Retinal pigment epithelial cell (primary cell): ENCODE measurements around the gene GSTM4.
"Not testable (repeated sequence)": the region's sequence is repeated elsewhere in the genome, so short reads cannot be mapped to it uniquely, and the experiment has no call there.

Experiments
- DNase-seq: peaks from one replicate; pipeline ENCODE4 v3.0.0-alpha.2; 2010; ENCODE audit warnings: low read depth
- H3K4me3 ChIP-seq: 2 replicates; pipeline ENCODE4 v1.5.1; 2011; ENCODE audit warnings: mild to moderate bottlenecking, low read length, control low read depth, moderate library complexity
- CTCF ChIP-seq: conservative IDR thresholded peaks from 2 replicates; pipeline ENCODE4 v1.5.1; 2011; ENCODE audit warnings: low read depth, low read length, control low read depth, inconsistent platforms

The GSTM4 gene

GRCh38 chr1:109668123-109668775 lies 12.3 kb downstream of the GSTM4 start:
- no peak for TF ChIP-seq CTCF
- peak overlapping the region; percentile 50 for H3K4me3 ChIP-seq
- DNase-seq: no peak

GRCh38 chr1:109669246-109669948 lies 13.5 kb downstream of the GSTM4 start:
- TF ChIP-seq CTCF: no peak
- no peak overlapping the region for H3K4me3 ChIP-seq
- no peak for DNase-seq

GRCh38 chr1:109669949-109670302 lies 14.0 kb downstream of the GSTM4 start:
- H3K4me3 ChIP-seq, DNase-seq: not testable (repeated sequence)

- TF ChIP-seq CTCF: no peak
- no peak overlapping the region for H3K4me3 ChIP-seq
- DNase-seq: no peak
These were observed 15.2 kb downstream of the GSTM4 start for GRCh38 chr1:109671067-109671466.

- DNase-seq, H3K4me3 ChIP-seq: not testable (repeated sequence)
These were observed 18.0 kb downstream of the GSTM4 start for GRCh38 chr1:109673861-109674260.

- DNase-seq, H3K4me3 ChIP-seq: not testable (repeated sequence)
These were observed 20.9 kb downstream of the GSTM4 start for GRCh38 chr1:109676683-109677381.

GRCh38 chr1:109677459-109677858 lies 21.6 kb downstream of the GSTM4 start:
- no peak overlapping the region for H3K4me3 ChIP-seq
- no peak for DNase-seq
- no peak for TF ChIP-seq CTCF

- not testable (repeated sequence) for H3K4me3 ChIP-seq, DNase-seq
These were observed 22.7 kb downstream of the GSTM4 start for GRCh38 chr1:109678637-109679036.

- not testable (repeated sequence) for H3K4me3 ChIP-seq, DNase-seq
These were observed 28.9 kb downstream of the GSTM4 start for GRCh38 chr1:109684777-109685176.

- not testable (repeated sequence) for H3K4me3 ChIP-seq, DNase-seq
These were observed 29.5 kb downstream of the GSTM4 start for GRCh38 chr1:109685399-109685798.

GRCh38 chr1:109685890-109686289 lies 30.0 kb downstream of the GSTM4 start:
- H3K4me3 ChIP-seq, DNase-seq: not testable (repeated sequence)

- peak overlapping the region; percentile 47 for H3K4me3 ChIP-seq
- not testable (repeated sequence) for DNase-seq
These were observed 31.2 kb downstream of the GSTM4 start for GRCh38 chr1:109687109-109687508.
